Stimulated activated CD8-positive, alpha-beta memory T cell treated with anti-CD3 and anti-CD28 coated beads, Interleukin-4, amount 100 ng/mL, for 4 hours (primary cell): ENCODE measurements around the gene DOCK1.
"Not testable (repeated sequence)": the region's sequence is repeated elsewhere in the genome, so short reads cannot be mapped to it uniquely, and the experiment has no call there.

ENCODE experiments used
- DNase-seq, 2 donors: peaks; one replicate each; pipeline ENCODE4 v3.0.0-alpha.2; 2020; ENCODE audit warnings: low read depth in 2 of 2, low spot score in 1 of 2

The DOCK1 gene

DNA sequence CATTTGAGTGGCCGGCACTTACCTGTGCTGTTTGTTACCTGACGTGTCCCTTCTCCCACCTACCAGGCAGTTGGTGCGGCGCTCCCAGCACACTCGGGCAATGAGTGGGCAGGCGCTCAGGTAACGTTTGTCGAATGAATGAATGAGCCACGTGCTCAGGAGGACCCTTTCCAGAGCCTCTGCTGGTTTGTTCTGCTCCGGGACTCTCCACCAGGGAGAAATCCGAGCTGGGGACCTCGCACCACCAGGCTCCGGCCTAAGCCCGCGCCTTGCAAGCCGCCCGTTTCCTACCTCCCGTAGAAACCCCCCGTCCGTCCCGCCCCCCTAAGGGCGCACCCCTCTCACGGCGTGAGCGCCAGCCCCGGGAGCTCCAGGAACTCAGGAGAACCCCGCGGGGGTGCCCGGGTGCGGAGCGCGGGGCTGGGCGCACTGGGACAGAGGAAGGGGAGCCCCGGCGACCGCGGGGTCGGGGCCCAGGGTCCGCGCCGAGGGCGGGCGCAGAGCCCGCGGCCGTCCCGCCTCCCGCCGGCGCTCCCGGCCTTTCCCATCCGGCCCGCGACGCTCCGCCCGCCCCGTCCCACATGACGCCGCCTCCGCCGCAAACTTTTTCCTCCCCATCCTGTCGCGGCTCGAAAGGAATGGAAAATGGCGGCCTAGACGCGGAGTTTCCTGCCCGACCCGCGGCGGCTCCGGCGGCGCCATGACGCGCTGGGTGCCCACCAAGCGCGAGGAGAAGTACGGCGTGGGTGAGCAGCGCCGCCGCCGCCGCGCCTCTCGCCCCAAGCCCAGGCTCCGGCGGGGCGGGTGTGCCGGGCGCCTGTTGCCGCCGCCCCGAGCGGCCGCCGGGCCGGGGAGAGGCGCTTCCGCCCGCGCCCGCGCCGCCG, at the start of gene DOCK1:
DOCK1 (plus strand) TSS at position 611 of the 884 bp plus-strand sequence; CDS start at position 701, 90 bp downstream.
- no peak for DNase-seq

DNA sequence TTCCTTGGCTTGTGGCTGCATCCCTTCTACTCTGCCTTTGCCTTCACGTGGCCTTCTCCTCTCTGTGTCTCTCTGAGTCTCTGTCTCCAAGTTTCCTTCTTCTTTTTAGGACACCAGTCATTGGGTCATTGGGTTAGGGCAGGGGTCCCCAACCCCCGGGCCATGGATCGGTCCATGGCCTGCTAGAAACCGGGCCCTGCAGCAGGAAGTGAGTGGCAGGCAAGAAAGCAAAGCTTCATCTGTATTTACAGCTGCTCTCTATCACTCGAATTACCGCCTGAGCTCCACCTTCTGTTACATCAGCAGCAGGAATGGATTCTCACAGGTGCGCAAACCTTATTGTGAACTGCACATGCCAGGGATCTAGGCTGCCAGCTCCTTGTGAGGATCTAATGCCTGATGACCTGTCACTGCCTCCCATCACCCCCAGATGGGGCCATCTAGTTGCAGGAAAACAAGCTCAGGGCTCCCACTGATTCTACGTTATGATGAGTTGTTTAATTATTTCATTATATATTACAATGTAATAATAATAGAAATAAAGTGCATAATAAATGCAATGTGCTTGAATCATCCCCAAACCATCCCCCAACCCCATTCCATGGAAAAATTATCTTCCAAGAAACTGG, 47.9 kb upstream of the DOCK1 start:
- no peak for DNase-seq

DNA sequence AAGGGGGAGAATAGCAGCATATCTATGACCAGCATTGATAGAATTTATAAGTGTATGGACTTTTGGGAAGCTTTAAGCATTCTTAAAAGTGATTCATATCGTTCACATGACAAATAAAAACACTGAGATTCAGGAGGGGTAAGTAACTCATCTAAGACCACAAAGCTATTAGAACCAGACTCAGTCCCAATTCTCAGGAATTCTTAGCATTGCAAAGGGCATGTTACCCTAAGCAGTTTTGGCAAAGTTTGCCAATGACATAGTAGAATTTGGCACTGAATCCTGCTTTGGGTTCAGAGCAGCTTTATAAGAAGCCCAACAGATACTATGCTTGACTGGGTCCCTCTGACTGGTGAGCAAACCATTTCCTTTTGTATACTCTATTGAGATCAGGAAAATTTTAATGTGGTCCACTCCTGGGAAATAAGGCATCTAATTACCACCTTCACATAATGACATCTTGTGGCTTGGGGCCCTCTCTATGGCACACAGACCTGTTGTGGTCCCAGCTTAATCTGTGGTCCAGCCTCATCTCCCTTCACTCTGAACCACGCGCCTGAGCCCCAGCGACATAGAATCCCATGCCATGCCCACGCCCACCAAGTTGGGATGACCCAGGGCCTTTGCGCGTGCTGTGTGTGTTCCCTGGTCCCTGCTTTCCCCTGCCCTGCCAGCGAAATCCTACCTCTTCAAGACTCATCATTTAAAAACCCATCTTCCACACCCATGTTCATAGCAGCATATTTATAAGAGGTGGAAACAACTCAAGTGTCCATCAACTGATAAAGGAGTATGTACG, 37.5 kb upstream of the DOCK1 start:
- no peak for DNase-seq

DNA sequence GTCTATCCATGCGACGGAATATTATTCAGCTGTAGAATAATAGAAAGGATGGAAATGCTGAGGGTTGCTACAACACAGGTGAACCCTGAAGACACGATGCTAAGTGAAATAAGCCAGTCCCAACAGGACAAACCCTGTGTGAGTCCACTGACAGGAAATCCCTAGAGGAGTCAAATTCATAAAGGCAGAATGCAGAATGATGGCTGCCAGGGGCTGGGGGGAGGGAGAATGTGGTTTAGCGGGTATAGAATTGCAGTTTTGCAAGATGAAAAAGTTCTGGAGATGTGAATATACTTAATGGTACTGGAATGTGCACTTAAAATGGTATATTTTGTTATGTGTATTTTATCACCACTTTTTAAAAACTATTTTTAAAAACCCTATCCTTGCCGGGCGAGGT, 36.9 kb upstream of the DOCK1 start:
- no peak for DNase-seq

- DNase-seq: no peak
Observed at GRCh38 chr10:126872135-126872534, 33.1 kb upstream of the DOCK1 start.

DNA sequence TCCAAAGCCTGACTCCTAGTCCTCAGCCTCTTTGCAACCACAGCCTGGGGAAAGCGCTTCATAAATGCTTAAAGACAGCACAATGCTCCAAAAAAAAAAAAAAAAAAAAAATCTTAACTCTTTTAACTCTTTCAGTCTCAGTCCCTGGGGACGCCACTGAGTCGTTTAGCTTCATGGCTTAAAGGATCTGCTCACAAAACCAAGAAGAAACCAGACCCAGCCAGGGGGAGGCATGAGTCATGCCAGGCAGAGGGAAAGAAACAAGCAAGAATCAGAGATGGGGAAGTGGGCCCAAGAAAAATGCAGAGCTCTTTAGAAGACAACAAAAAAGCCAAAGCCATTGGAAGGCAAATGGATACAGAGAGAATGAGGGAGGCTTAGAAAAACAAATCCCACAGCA, 32.5 kb upstream of the DOCK1 start:
- DNase-seq: no peak

- no peak for DNase-seq
Observed at GRCh38 chr10:126876456-126876855, 28.8 kb upstream of the DOCK1 start.

GRCh38 chr10:126877390-126877789, 27.8 kb upstream of the DOCK1 start:
- DNase-seq: no peak

GRCh38 chr10:126878594-126878993, 26.6 kb upstream of the DOCK1 start:
- DNase-seq: no peak

DNA sequence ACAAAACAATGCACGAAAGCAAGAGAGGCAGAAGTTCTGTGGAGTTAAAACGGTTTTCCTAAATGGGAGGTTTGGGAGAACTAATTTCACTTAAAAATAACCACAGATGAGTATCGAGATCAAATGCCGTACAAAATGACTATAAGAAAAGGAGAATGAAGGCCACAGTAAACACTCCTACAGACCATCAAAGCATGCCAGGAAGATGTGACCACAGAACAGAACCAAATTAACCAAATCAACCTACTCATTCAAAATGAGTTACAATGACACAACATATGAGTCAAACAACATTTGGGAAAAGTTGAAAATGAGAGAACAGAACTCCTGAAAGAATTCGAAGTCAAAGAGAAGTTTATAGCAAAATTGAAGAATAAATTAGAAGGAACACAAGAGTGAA, 24.3 kb upstream of the DOCK1 start:
- no peak for DNase-seq

GRCh38 chr10:126882055-126882454, 23.2 kb upstream of the DOCK1 start:
- DNase-seq: not testable (repeated sequence)

DNA sequence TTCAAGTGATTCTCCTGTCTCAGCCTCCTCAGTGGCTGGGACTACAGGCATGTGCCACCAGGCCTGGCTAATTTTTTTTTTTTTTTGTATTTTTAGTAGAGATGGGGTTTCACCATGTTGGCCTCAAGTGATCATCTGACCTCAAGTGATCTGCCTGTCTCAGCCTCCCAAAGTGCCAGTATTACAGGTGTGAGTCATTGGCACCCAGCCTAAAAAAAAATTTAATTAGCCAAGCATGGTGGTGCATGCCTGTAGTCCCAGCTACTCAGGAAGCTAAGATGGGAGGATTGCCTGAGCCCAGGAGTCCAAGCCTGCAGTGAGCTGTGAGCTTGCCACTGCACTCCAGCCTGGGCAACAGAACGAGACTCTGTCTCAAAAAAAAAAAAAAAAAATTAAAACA, 16.8 kb upstream of the DOCK1 start:
- not testable (repeated sequence) for DNase-seq

- DNase-seq: no peak
Observed at GRCh38 chr10:126889421-126889820, 15.8 kb upstream of the DOCK1 start.

DNA sequence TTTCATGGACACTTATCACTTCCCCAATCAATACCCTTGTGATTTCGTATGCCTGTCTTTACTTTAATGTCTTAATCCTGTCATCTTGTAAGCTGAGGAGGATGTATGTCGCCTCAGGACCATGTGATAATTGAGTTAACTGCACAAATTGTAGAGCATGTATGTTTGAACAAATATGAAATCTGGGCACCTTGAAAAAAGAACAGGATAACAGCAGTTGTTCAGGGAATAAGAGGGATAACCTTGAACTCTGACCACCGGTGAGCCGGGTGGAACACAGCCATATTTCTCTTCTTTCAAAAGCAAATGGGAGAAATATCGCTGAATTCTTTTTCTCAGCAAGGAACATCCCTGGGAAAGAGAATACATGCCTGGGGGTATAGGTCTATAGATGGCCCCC, 14.4 kb upstream of the DOCK1 start:
- DNase-seq: not testable (repeated sequence)

GRCh38 chr10:126892226-126893175, 12.7 kb upstream of the DOCK1 start:
- no peak for DNase-seq

GRCh38 chr10:126893206-126893605, 12.0 kb upstream of the DOCK1 start:
- DNase-seq: no peak

- DNase-seq: no peak
Observed at GRCh38 chr10:126893841-126894240, 11.4 kb upstream of the DOCK1 start.

- DNase-seq: no peak
Observed at GRCh38 chr10:126895214-126895781, 9.9 kb upstream of the DOCK1 start.

DNA sequence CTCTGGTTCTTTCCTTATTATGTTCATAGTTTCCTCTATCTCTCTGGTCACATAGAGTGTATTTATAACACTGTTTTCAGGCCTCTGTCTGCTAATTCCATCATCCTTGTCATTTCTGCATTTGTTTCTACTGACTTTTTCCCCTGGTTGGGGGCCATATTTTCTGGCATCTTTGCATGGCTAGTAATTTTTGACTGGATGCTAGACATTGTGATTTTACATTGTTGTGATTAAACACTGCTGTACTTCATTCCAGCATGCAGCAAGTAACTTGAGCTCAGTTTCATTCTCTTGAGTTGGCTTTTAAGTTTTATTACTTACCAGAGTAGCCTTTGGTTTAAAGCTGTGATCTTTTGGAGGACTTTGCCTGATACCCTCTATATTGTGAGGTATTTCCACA, 6.8 kb upstream of the DOCK1 start:
- DNase-seq: no peak

DNA sequence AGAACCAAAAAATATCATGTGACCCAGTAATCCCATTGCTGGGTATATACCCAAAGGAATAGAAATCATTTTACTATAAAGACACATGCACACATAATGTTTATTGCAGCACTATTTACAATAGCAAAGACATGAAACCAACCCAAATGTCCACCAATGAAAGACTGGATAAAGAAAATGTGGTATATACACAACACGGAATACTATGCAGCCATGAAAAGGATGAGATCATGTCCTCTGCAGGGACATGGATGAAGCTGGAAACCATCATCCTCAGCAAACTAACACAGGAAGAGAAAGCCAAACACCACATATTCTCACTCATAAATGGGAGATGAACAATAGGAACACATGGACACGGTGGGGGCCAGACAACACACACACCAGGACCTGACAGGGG, 5.7 kb upstream of the DOCK1 start:
- DNase-seq: not testable (repeated sequence)
